GM12878 (cell line): ENCODE data around the gene LEF1. TPM values are rescaled to one million over a fixed set of nuclear protein-coding genes. Genes with fewer than 3 reads are reported as not detected.

ENCODE experiments used
- ATAC-seq: fragments of 200-7000 bp; cut with Tn5 transposase; 3 replicates; pipeline ENCODE4 v1.9.1; 2020; ENCODE audit warnings: mild to moderate bottlenecking, moderate library complexity
- BruUV-seq: library from RNA; stranded (reverse); fragments of 400-500 nt; replicated peaks from 2 replicates; lab custom pipeline; 2021; lab: Mats Ljungman, UMichigan
- CTCF ChIA-PET: fragments of 300-600 bp; sonication (Branson Sonifier 250); formaldehyde crosslinking; extraction: SDS; loops from one replicate; lab custom pipeline; 2021; ENCODE audit warnings: inconsistent platforms; lab: Yijun Ruan, JAX
- POLR2A ChIA-PET: fragments of 350-600 bp; formaldehyde crosslinking; extraction: SDS; loops from one replicate; lab custom pipeline; 2021; ENCODE audit warnings: inconsistent platforms; lab: Charles Lee
- RAD21 ChIA-PET: fragments of 300-600 bp; sonication (Branson Sonifier 250); formaldehyde crosslinking; loops from one replicate; lab custom pipeline; 2023; ENCODE audit warnings: antibody characterized with exemption; ENCODE audit not compliant: unreplicated experiment; lab: Charles Lee
- SMC1A ChIA-PET: fragments of 300-600 bp; sonication (Branson Sonifier 250); formaldehyde crosslinking; loops from one replicate; lab custom pipeline; 2023; ENCODE audit not compliant: unreplicated experiment, uncharacterized antibody; lab: Charles Lee
- DNase-seq: peaks from one replicate; pipeline ENCODE4 v3.0.0-alpha.2; 2011; ENCODE audit warnings: low read depth, low spot score
- FAIRE-seq: peaks from 3 replicates; lab custom pipeline; 2011; peaks lifted over from hg19 to GRCh38; lab: Jason Lieb, UNC
- H2AFZ ChIP-seq: 2 replicates; pipeline ENCODE4 v1.6.0; 2011; ENCODE audit warnings: low read depth, low read length, control low read depth; ENCODE audit not compliant: control insufficient read depth
- H3K27ac ChIP-seq: 2 replicates; pipeline ENCODE4 v1.5.1; 2011; ENCODE audit warnings: control low read depth; ENCODE audit not compliant: control insufficient read depth, insufficient read depth
- H3K27me3 ChIP-seq, 2 experiments: replicated peaks in 1 of 2; 2 replicates each; pipeline versions ENCODE4 v1.6.0 to v1.6.1; 2011; ENCODE audit warnings: low read length in 1 of 2; ENCODE audit not compliant: control insufficient read depth in 2 of 2, insufficient read depth in 2 of 2
- H3K36me3 ChIP-seq, 2 experiments: 2 replicates each; pipeline ENCODE4 v1.5.1; 2011; ENCODE audit warnings: low read length in 1 of 2; ENCODE audit not compliant: control insufficient read depth in 2 of 2, insufficient read depth in 2 of 2
- H3K4me1 ChIP-seq: 2 replicates; pipeline ENCODE4 v1.6.1; 2011; ENCODE audit warnings: mild to moderate bottlenecking, low read length, moderate library complexity, mixed read lengths; ENCODE audit not compliant: control insufficient read depth, insufficient read depth
- H3K4me2 ChIP-seq: 2 replicates; pipeline ENCODE4 v1.6.0; 2011; ENCODE audit warnings: control low read depth; ENCODE audit not compliant: control insufficient read depth, insufficient read depth
- H3K4me3 ChIP-seq: fragments of 200-600 bp; sonication (generic); 2 replicates; pipeline ENCODE4 v1.5.1; 2016
- H3K79me2 ChIP-seq: 2 replicates; pipeline ENCODE4 v1.6.0; 2011; ENCODE audit warnings: low read length; ENCODE audit not compliant: control insufficient read depth, insufficient read depth
- H3K9ac ChIP-seq: 2 replicates; pipeline ENCODE4 v1.8.0; 2011; ENCODE audit warnings: low read length, control low read depth, mixed read lengths; ENCODE audit not compliant: control insufficient read depth, insufficient read depth
- H3K9me3 ChIP-seq: replicated peaks from 3 replicates; pipeline ENCODE4 v1.5.1; 2011; ENCODE audit warnings: mild to moderate bottlenecking, low read length; ENCODE audit not compliant: control insufficient read depth, insufficient read depth
- H4K20me1 ChIP-seq: 2 replicates; pipeline ENCODE4 v1.6.0; 2011; ENCODE audit not compliant: control insufficient read depth, insufficient read depth
- E4F1 ChIP-seq: fragments of 450-650 bp; IDR thresholded peaks from 2 replicates; pipeline ENCODE4 v1.6.1; 2018; ENCODE audit warnings: borderline replicate concordance, mild to moderate bottlenecking; ENCODE audit not compliant: partially characterized antibody
- IKZF1 ChIP-seq: fragments of 450-650 bp; conservative IDR thresholded peaks from 2 replicates; pipeline ENCODE4 v1.6.1; 2017; ENCODE audit warnings: antibody characterized with exemption, mild to moderate bottlenecking
- RAD21 ChIP-seq: IDR thresholded peaks from 2 replicates; pipeline ENCODE4 v1.6.1; 2011; ENCODE audit warnings: mild to moderate bottlenecking, low read depth, low read length, moderate library complexity; ENCODE audit not compliant: insufficient read depth
- RCOR1 ChIP-seq: conservative IDR thresholded peaks from 2 replicates; pipeline ENCODE4 v1.6.1; 2012; ENCODE audit warnings: low read depth, low read length, improper control_type of control experiment
- SMAD5 ChIP-seq: IDR thresholded peaks from 2 replicates; pipeline ENCODE4 v1.6.1; 2016; ENCODE audit warnings: antibody characterized with exemption, low read depth
- ZBED1 ChIP-seq: IDR thresholded peaks from 2 replicates; pipeline ENCODE4 v1.6.1; 2016; ENCODE audit warnings: borderline replicate concordance
- ZNF24 ChIP-seq: fragments of 450-650 bp; IDR thresholded peaks from 2 replicates; pipeline ENCODE4 v1.6.1; 2017; ENCODE audit warnings: antibody characterized with exemption, mild to moderate bottlenecking
- ZNF274 ChIP-seq: IDR thresholded peaks from one replicate; pipeline ENCODE4 v1.8.0; 2011; ENCODE audit not compliant: insufficient read length, insufficient read depth
- WGBS: methylation state at CpG from one replicate; pipeline ENCODE4 v1.1.6; 2016; ENCODE audit warnings: low lambda C conversion rate; ENCODE audit not compliant: insufficient replicate concordance, insufficient coverage; ENCODE audit errors: missing lambda C conversion rate; 5-methylcytosine and 5-hydroxymethylcytosine counted together
- in situ Hi-C: fragments of 300-500 bp; cut with MboI; formaldehyde crosslinking; loops from 9 replicates; pipeline ENCODE4 v1.14.3; 2018; ENCODE audit warnings: mixed read lengths
- intact Hi-C: fragments of 100-400 bp; cut with micrococcal nuclease; formaldehyde crosslinking; loops from one replicate; pipeline ENCODE4 v1.14.2; 2022; ENCODE audit not compliant: unreplicated experiment
- polyA plus RNA-seq, 11 experiments: library from polyadenylated mRNA; depleted of rRNA in 4 of 11; unstranded in 6 of 11; stranded (reverse) in 5 of 11; fragments of >200 nt; fragmentation: Nextera tagmentation in 4 of 11; fragmentation: Illumina TruSeq in 1 of 11; extraction: Ambion mirVana in 4 of 11; extraction: Trizol in 1 of 11; gene quantifications; 1 replicate in 1 of 11; 2 replicates in 10 of 11; pipeline versions ENCODE4 v1.2.1 to v1.2.3, GENCODE V29; 2011 to 2016; ENCODE audit warnings: inconsistent platforms in 2 of 11, missing spikeins in 2 of 11, low read depth in 1 of 11
- total RNA-seq, 4 experiments: library from RNA; depleted of rRNA in 3 of 4; stranded (reverse); fragments of >200 nt in 3 of 4; fragmentation: Illumina TruSeq in 1 of 4; extraction: Trizol in 1 of 4; gene quantifications; 2 replicates each; pipeline versions ENCODE4 v1.2.1 to v1.2.3, GENCODE V29; 2013 to 2021

The LEF1 gene
- total and polyA plus RNA-seq, 10 of the 15 experiments (the other 5 are each of a cell fraction or from before 2014, with no cell fraction given): 10.2 to 38.1 (median 19.5) TPM

GRCh38 chr4:108184453-108185049 lies 15.8 kb upstream of the LEF1 start:
- ATAC-seq: no peak
- Histone ChIP-seq H3K36me3 (no peaks in the 10 kb centered on the region), H2AFZ (no peak overlapping the region), H3K27ac (no peak overlapping the region), H3K4me1 (no peaks in the 10 kb centered on the region), H3K9ac (no peak overlapping the region), H4K20me1 (no peaks in the 10 kb centered on the region), H3K27me3 (no peaks in the 10 kb centered on the region; a peak in 2 of 4 replicates), H3K4me3 (no peak overlapping the region), H3K4me2 (no peak overlapping the region), H3K9me3 (no peaks in the 10 kb centered on the region), H3K79me2 (no peaks in the 10 kb centered on the region)
- FAIRE-seq: no peak
- ChIA-PET CTCF (interaction anchor here (0.9 kb wide), 1 partner anchor 166 kb away, joined by 3 read pairs; no protein-coding TSS in a partner anchor), RAD21 (interaction anchor here (1.9 kb wide), 1 partner anchor 165 kb away, joined by 5 read pairs; no protein-coding TSS in a partner anchor), POLR2A (no interaction called here), SMC1A (interaction anchor here (0.6 to 1.1 kb wide), 3 partner anchors 9 to 154 kb away, joined by 3 read pairs; no protein-coding TSS in a partner anchor)
- intact Hi-C loops: loop anchor here (10.0 kb wide), 1 partner anchor 380 kb away; no protein-coding TSS in a partner anchor
- whole genome bisulfite sequencing: 4% methylated on average over 1 of the region's 1 CpG
- no peak for DNase-seq
- TF ChIP-seq RCOR1 (no peak), ZNF274 (no peak), IKZF1 (no peak), SMAD5 (no peak), E4F1 (no peak), ZBED1 (no peak), ZNF24 (no peak), RAD21 (no peak)
- in situ Hi-C loops: no loop called here
- no TSS peak for BruUV-seq
